Liver (tissue), 9 donors: ENCODE measurements around the gene POC1A. TPM values are rescaled to one million over a fixed set of nuclear protein-coding genes. Genes with fewer than 3 reads are reported as not detected.
A peak's percentile ranks its signal among the peaks of the same experiment; 100 is the strongest.

Experiments
- DNase-seq: peaks from one replicate; pipeline ENCODE4 v3.0.0-alpha.2; 2017; ENCODE audit warnings: low spot score
- H3K27ac ChIP-seq, 2 donors: one replicate each; pipeline ENCODE4 v1.7.0; 2013; ENCODE audit warnings: inconsistent platforms in 2 of 2, low read length in 2 of 2, control low read depth in 1 of 2, low read depth in 1 of 2, mild to moderate bottlenecking in 1 of 2
- H3K27me3 ChIP-seq, 4 donors: one replicate each; pipeline versions ENCODE4 v1.6.1 to v1.7.0; 2013; ENCODE audit warnings: low read length in 3 of 4, inconsistent platforms in 1 of 4, mild to moderate bottlenecking in 1 of 4, moderate library complexity in 1 of 4; ENCODE audit not compliant: control insufficient read depth in 4 of 4, insufficient read depth in 4 of 4
- H3K36me3 ChIP-seq, 4 donors: one replicate each; pipeline versions ENCODE4 v1.6.1 to v1.7.0; 2013; ENCODE audit warnings: low read length in 3 of 4, mild to moderate bottlenecking in 3 of 4, low read depth in 1 of 4, moderate library complexity in 1 of 4; ENCODE audit not compliant: control insufficient read depth in 4 of 4, insufficient read depth in 3 of 4
- H3K4me1 ChIP-seq, 4 donors: one replicate each; pipeline versions ENCODE4 v1.6.1 to v1.7.0; 2013; ENCODE audit warnings: low read length in 3 of 4, mild to moderate bottlenecking in 3 of 4, moderate library complexity in 1 of 4; ENCODE audit not compliant: control insufficient read depth in 4 of 4, insufficient read depth in 4 of 4
- H3K4me3 ChIP-seq, 3 donors: one replicate each; pipeline versions ENCODE4 v1.6.1 to v1.7.0; 2013; ENCODE audit warnings: low read length in 3 of 3, control low read depth in 1 of 3, low read depth in 1 of 3, mild to moderate bottlenecking in 1 of 3
- H3K9ac ChIP-seq, 2 donors: one replicate each; pipeline ENCODE4 v1.7.0; 2013; ENCODE audit warnings: low read length in 2 of 2, mild to moderate bottlenecking in 2 of 2, moderate library complexity in 2 of 2, control low read depth in 1 of 2, low read depth in 1 of 2
- H3K9me3 ChIP-seq, 4 donors: one replicate each; pipeline versions ENCODE4 v1.6.1 to v1.7.0; 2013; ENCODE audit warnings: low read length in 3 of 4; ENCODE audit not compliant: control insufficient read depth in 4 of 4
- FOXA1 ChIP-seq: IDR thresholded peaks from 2 replicates; pipeline ENCODE4 v1.6.1; 2016; ENCODE audit warnings: antibody characterized with exemption
- FOXA2 ChIP-seq: IDR thresholded peaks from 2 replicates; pipeline ENCODE4 v1.6.1; 2016; ENCODE audit warnings: antibody characterized with exemption
- GABPA ChIP-seq, 2 donors: IDR thresholded peaks in 1 of 2; conservative IDR thresholded peaks in 1 of 2; 2 replicates each; pipeline ENCODE4 v1.6.1; 2016; ENCODE audit warnings: antibody characterized with exemption in 2 of 2, mild to moderate bottlenecking in 1 of 2, moderate library complexity in 1 of 2
- HNF4A ChIP-seq, 2 donors: conservative IDR thresholded peaks; 2 replicates each; pipeline ENCODE4 v1.6.1; 2016; ENCODE audit warnings: antibody characterized with exemption in 2 of 2, mild to moderate bottlenecking in 2 of 2
- HNF4G ChIP-seq: IDR thresholded peaks from 2 replicates; pipeline ENCODE4 v1.6.1; 2016; ENCODE audit warnings: antibody characterized with exemption
- JUND ChIP-seq, 2 donors: IDR thresholded peaks; 2 replicates each; pipeline ENCODE4 v1.6.1; 2016; ENCODE audit warnings: antibody characterized with exemption in 2 of 2
- RAD21 ChIP-seq, 2 donors: IDR thresholded peaks; 2 replicates each; pipeline ENCODE4 v1.6.1; 2016; ENCODE audit warnings: antibody characterized with exemption in 2 of 2, mild to moderate bottlenecking in 2 of 2
- RXRA ChIP-seq, 2 donors: IDR thresholded peaks; 2 replicates each; pipeline ENCODE4 v1.6.1; 2017 to 2018; ENCODE audit warnings: antibody characterized with exemption in 2 of 2, mild to moderate bottlenecking in 1 of 2
- SP1 ChIP-seq: IDR thresholded peaks from 2 replicates; pipeline ENCODE4 v1.6.1; 2018; ENCODE audit warnings: antibody characterized with exemption, mild to moderate bottlenecking
- TAF1 ChIP-seq: conservative IDR thresholded peaks from 2 replicates; pipeline ENCODE4 v1.6.1; 2016; ENCODE audit warnings: antibody characterized with exemption, mild to moderate bottlenecking
- YY1 ChIP-seq: IDR thresholded peaks from 2 replicates; pipeline ENCODE4 v1.6.1; 2016; ENCODE audit warnings: antibody characterized with exemption, mild to moderate bottlenecking
- WGBS: extraction: QIAGEN DNeasy Blood & Tissue Kit; methylation state at CpG from one replicate; pipeline ENCODE4 v1.1.7; 2013; 5-methylcytosine and 5-hydroxymethylcytosine counted together
- polyA plus RNA-seq, 2 donors: library from polyadenylated mRNA; stranded (reverse) in 1 of 2; unstranded in 1 of 2; fragments of 200-250 nt in 1 of 2; fragments of >200 nt in 1 of 2; fragmentation: Nextera tagmentation in 1 of 2; extraction: Ambion mirVana in 1 of 2; gene quantifications; one replicate each; pipeline versions ENCODE4 v1.2.1 to v1.2.3, GENCODE V29; 2013 to 2015
- total RNA-seq, 2 donors: library from RNA; depleted of rRNA; stranded (reverse); fragments of >200 nt; gene quantifications; one replicate each; pipeline ENCODE4 v1.2.3, GENCODE V29; 2014
- TF ChIP-seq, protein P1 (sequence below): IDR thresholded peaks from 2 replicates; pipeline ENCODE4 v1.6.1; 2016; ENCODE audit warnings: antibody characterized with exemption
- TF ChIP-seq, protein P2 (sequence below): IDR thresholded peaks from 2 replicates; pipeline ENCODE4 v1.6.1; 2016; ENCODE audit warnings: antibody characterized with exemption
- TF ChIP-seq, protein P3 (sequence below): fragments of 150-350 bp; IDR thresholded peaks from 2 replicates; pipeline ENCODE4 v1.5.1; 2017; ENCODE audit warnings: improper control_type of control experiment, low read depth, low read length; ENCODE audit not compliant: missing input control
- TF ChIP-seq, protein P4 (sequence below): IDR thresholded peaks from 2 replicates; pipeline ENCODE4 v1.6.1; 2016; ENCODE audit warnings: antibody characterized with exemption
- donor health status: healthy.
- donor health status: healthy.
- donor health status: healthy.
- donor health status: healthy.
- donor health status: healthy.

POC1A gene
- total and polyA plus RNA-seq, 4 donors = 1.4 to 12.7 (median 4.8) TPM

DNA sequence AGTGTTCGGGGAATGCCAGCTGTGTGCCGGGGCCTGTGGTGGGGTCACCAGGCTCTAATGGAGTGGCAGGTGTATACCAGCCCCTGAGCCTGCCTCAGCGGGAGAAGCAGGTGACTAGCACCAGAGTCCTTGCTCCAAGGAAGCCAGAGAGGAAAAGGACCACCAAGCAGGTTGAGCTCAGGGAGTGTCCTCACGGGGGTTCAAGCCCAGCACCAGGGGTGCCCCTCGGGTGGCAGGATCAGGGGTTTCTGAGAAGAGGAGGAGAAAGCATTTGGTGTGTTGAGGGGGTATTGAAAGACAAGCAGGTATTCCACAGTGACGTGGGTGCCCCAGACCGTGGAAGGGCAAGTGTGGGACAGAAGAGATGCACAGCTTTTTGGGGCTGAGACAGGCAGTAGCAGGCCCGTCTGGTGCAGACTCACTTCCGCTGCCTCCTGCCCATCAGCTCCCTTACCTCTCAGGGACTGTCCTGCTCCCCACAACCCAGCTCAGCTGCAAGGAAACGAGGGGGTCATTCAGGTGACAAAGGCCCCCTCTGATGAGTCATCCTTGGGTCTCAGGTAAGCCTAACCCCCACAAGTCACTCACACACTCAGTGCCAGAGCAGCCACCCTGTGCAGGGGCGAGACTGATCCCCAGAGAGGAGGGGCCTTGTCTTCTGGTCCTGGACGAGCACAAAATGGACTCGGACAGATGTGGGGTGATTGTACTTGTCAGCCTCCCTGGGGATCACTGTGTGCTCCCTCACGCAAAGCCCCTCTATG, 21.4 kb upstream of the POC1A start:
- WGBS = 96% methylated on average over 14 of the region's 14 CpGs
- DNase-seq = peak; percentile 30
- TF ChIP-seq, protein P1, sequence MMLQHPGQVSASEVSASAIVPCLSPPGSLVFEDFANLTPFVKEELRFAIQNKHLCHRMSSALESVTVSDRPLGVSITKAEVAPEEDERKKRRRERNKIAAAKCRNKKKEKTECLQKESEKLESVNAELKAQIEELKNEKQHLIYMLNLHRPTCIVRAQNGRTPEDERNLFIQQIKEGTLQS = no peak
- no peak for TF ChIP-seq JUND (IDR thresholded peaks at IDR 0.05)
- TF ChIP-seq RXRA (IDR thresholded peaks at IDR 0.05) = no peak
- TF ChIP-seq, protein P2, sequence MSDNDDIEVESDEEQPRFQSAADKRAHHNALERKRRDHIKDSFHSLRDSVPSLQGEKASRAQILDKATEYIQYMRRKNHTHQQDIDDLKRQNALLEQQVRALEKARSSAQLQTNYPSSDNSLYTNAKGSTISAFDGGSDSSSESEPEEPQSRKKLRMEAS = no peak
- H3K36me3 ChIP-seq = no peaks in the 10 kb centered on the region
- no peak overlapping the region for H3K4me3 ChIP-seq
- peak overlapping the region in 1 of 2 donors; percentile 8 for H3K9ac ChIP-seq
- no peaks in the 10 kb centered on the region for H3K9me3 ChIP-seq
- peaks cover 13 to 30% (median 20%) of the 10 kb centered on the region in 4 donors for H3K4me1 ChIP-seq
- H3K27me3 ChIP-seq = no peaks in the 10 kb centered on the region
- no peak overlapping the region for H3K27ac ChIP-seq

DNA sequence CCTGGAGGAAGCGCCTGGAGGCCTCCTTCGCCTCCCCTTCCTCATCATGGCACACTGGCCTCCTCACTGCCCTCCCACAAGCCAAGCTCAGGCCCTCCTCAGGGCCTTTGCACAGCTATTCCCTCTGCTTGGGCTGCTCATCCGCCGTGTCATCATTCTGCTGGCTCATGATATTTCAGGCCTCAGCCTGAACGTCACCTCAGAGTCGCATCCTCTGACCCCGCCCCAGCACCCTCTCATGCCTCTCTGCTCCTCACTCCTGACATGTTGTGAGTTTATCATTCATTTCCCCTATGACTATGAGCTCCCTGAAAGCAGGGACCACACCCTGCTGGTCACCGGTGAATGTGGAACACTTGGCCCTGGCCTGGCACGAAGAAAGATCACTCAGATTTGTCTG, 20.7 kb upstream of the POC1A start:
- H3K36me3 ChIP-seq = no peaks in the 10 kb centered on the region
- TF ChIP-seq FOXA1 = no peak
- TF ChIP-seq HNF4G = no peak
- TF ChIP-seq, protein P3, sequence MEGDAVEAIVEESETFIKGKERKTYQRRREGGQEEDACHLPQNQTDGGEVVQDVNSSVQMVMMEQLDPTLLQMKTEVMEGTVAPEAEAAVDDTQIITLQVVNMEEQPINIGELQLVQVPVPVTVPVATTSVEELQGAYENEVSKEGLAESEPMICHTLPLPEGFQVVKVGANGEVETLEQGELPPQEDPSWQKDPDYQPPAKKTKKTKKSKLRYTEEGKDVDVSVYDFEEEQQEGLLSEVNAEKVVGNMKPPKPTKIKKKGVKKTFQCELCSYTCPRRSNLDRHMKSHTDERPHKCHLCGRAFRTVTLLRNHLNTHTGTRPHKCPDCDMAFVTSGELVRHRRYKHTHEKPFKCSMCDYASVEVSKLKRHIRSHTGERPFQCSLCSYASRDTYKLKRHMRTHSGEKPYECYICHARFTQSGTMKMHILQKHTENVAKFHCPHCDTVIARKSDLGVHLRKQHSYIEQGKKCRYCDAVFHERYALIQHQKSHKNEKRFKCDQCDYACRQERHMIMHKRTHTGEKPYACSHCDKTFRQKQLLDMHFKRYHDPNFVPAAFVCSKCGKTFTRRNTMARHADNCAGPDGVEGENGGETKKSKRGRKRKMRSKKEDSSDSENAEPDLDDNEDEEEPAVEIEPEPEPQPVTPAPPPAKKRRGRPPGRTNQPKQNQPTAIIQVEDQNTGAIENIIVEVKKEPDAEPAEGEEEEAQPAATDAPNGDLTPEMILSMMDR = no peak
- no peak overlapping the region for H3K4me3 ChIP-seq
- H3K27me3 ChIP-seq = no peaks in the 10 kb centered on the region
- no peaks in the 10 kb centered on the region for H3K9me3 ChIP-seq
- peaks cover 13 to 31% (median 21%) of the 10 kb centered on the region in 4 donors for H3K4me1 ChIP-seq
- WGBS = 89% methylated on average over 9 of the region's 9 CpGs
- no peak for DNase-seq
- no peak overlapping the region for H3K9ac ChIP-seq
- no peak overlapping the region for H3K27ac ChIP-seq

DNA sequence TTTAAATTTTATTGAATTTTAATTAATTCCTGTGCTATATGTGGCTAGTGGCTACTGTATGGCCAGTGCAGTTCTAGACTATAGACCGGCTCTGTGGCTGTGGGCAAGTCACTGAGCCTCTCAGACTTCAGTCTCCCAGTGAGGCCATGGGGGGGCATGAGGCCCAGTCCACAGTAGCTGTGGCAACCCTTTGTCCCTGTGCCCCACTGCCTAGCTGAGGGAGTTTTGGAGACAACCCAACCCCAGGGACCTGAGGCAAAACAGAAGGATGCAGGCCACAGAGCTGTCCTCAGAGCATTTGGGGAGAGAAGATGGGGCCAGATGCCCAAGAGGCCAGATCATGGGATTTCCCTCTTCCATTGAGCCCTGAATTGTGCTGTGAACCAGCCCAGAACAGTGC, 18.9 kb upstream of the POC1A start:
- no peaks in the 10 kb centered on the region for H3K27me3 ChIP-seq
- no peak overlapping the region for H3K9ac ChIP-seq
- no peaks in the 10 kb centered on the region for H3K9me3 ChIP-seq
- no peak for DNase-seq
- no peak overlapping the region for H3K27ac ChIP-seq
- peaks cover 7 to 23% (median 12%) of the 10 kb centered on the region in 4 donors for H3K4me1 ChIP-seq
- 94% methylated on average over 1 of the region's 1 CpG for WGBS
- H3K36me3 ChIP-seq = no peaks in the 10 kb centered on the region
- no peak overlapping the region for H3K4me3 ChIP-seq
- TF ChIP-seq HNF4A (conservative IDR thresholded peaks at IDR 0.05) = no peak
- no peak for TF ChIP-seq JUND (IDR thresholded peaks at IDR 0.05)
- TF ChIP-seq, protein P1 = no peak
- TF ChIP-seq, protein P4, sequence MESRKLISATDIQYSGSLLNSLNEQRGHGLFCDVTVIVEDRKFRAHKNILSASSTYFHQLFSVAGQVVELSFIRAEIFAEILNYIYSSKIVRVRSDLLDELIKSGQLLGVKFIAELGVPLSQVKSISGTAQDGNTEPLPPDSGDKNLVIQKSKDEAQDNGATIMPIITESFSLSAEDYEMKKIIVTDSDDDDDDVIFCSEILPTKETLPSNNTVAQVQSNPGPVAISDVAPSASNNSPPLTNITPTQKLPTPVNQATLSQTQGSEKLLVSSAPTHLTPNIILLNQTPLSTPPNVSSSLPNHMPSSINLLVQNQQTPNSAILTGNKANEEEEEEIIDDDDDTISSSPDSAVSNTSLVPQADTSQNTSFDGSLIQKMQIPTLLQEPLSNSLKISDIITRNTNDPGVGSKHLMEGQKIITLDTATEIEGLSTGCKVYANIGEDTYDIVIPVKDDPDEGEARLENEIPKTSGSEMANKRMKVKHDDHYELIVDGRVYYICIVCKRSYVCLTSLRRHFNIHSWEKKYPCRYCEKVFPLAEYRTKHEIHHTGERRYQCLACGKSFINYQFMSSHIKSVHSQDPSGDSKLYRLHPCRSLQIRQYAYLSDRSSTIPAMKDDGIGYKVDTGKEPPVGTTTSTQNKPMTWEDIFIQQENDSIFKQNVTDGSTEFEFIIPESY = no peak
- TF ChIP-seq YY1 = no peak
- TF ChIP-seq SP1 = no peak
- no peak for TF ChIP-seq FOXA2
- no peak for TF ChIP-seq HNF4G
- TF ChIP-seq, protein P3 = no peak
- no peak for TF ChIP-seq RXRA (IDR thresholded peaks at IDR 0.05)
- TF ChIP-seq, protein P2 = no peak
- TF ChIP-seq RAD21 (IDR thresholded peaks at IDR 0.05) = no peak
- TF ChIP-seq FOXA1 = no peak
- no peak for TF ChIP-seq GABPA (IDR thresholded peaks at IDR 0.05 in 1 of 2, conservative IDR thresholded peaks at IDR 0.05 in 1 of 2)
- no peak for TF ChIP-seq TAF1
